ENCODE measurements around the gene RPTN.

GRCh38 chr1:152130186-152130585 is 28.8 kb downstream of the RPTN start:
- TF ChIP-seq, protein P1, sequence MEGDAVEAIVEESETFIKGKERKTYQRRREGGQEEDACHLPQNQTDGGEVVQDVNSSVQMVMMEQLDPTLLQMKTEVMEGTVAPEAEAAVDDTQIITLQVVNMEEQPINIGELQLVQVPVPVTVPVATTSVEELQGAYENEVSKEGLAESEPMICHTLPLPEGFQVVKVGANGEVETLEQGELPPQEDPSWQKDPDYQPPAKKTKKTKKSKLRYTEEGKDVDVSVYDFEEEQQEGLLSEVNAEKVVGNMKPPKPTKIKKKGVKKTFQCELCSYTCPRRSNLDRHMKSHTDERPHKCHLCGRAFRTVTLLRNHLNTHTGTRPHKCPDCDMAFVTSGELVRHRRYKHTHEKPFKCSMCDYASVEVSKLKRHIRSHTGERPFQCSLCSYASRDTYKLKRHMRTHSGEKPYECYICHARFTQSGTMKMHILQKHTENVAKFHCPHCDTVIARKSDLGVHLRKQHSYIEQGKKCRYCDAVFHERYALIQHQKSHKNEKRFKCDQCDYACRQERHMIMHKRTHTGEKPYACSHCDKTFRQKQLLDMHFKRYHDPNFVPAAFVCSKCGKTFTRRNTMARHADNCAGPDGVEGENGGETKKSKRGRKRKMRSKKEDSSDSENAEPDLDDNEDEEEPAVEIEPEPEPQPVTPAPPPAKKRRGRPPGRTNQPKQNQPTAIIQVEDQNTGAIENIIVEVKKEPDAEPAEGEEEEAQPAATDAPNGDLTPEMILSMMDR (IDR thresholded peaks at IDR 0.05) = no peak
- TF ChIP-seq POLR2AphosphoS5 (IDR thresholded peaks at IDR 0.05) (no peak), EP300 (IDR thresholded peaks at IDR 0.05) (no peak)

Measured in upper lobe of left lung (tissue), 4 donors.